Gastroesophageal sphincter (tissue), 3 donors: ENCODE measurements around the gene TNFRSF11A.

Experiments used
- EP300 ChIP-seq: sonication (generic); formaldehyde crosslinking; IDR thresholded peaks from one replicate; pipeline ENCODE4 v1.6.1; 2017; ENCODE audit warnings: antibody characterized with exemption, mild to moderate bottlenecking
- TF ChIP-seq, protein P1 (sequence below), 4 experiments: fragments of 200-600 bp in 2 of 4; fragments of 450-650 bp in 2 of 4; sonication (generic) in 1 of 4; IDR thresholded peaks; one replicate each; pipeline ENCODE4 v1.5.1; 2017 to 2019; ENCODE audit warnings: antibody characterized with exemption in 4 of 4, mild to moderate bottlenecking in 2 of 4, moderate library complexity in 2 of 4

DNA sequence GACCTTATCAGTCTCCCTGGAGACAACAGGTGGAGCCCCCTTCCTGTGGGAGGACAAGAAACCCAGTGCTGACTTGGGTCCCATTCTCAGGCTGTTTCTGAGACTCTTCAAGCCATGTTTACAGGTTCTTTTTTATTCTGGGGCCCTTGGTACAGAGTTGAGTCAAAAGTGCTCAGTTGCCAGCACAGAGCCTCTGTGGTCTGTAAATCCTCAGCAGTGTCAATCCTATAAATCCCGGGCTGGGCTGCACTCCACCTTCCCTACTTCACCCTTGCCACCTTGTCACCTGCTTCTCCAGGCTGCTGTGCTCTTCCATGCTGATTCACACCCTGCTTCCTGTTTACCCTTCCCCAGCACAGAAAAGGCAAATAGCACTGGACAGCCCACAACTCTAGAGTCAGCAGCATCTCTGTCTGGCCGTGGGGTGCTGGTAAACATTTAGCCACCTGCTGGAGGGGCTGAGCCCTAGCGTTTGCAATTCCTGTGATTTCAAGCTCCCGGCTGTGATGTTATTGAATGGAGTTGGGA lies 74.7 kb downstream of the TNFRSF11A start:
- TF ChIP-seq, protein P1, sequence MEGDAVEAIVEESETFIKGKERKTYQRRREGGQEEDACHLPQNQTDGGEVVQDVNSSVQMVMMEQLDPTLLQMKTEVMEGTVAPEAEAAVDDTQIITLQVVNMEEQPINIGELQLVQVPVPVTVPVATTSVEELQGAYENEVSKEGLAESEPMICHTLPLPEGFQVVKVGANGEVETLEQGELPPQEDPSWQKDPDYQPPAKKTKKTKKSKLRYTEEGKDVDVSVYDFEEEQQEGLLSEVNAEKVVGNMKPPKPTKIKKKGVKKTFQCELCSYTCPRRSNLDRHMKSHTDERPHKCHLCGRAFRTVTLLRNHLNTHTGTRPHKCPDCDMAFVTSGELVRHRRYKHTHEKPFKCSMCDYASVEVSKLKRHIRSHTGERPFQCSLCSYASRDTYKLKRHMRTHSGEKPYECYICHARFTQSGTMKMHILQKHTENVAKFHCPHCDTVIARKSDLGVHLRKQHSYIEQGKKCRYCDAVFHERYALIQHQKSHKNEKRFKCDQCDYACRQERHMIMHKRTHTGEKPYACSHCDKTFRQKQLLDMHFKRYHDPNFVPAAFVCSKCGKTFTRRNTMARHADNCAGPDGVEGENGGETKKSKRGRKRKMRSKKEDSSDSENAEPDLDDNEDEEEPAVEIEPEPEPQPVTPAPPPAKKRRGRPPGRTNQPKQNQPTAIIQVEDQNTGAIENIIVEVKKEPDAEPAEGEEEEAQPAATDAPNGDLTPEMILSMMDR (IDR thresholded peaks at IDR 0.05), result no peak
- TF ChIP-seq EP300, result no peak
